Pancreas (tissue), 10 donors: ENCODE results near the gene MRGPRF. TPM values are rescaled to one million over a fixed set of nuclear protein-coding genes. Genes with fewer than 3 reads are reported as not detected.
"Not testable (repeated sequence)": the region's sequence is repeated elsewhere in the genome, so short reads cannot be mapped to it uniquely, and the experiment has no call there.

Source experiments
- ATAC-seq, 4 donors: fragments of 200-7000 bp; cut with Tn5 transposase; one replicate each; pipeline versions ENCODE4 v1.8.0 to v1.9.1; 2020; ENCODE audit warnings: mild to moderate bottlenecking in 4 of 4, moderate library complexity in 4 of 4
- DNase-seq, 6 donors: peaks; one replicate each; pipeline ENCODE4 v3.0.0-alpha.2; 2020
- FAIRE-seq: peaks from 2 replicates; lab custom pipeline; 2012; peaks lifted over from hg19 to GRCh38; lab: Jason Lieb, UNC
- H3K27ac ChIP-seq, 4 donors: fragments of 200-600 bp; sonication (generic); 1 replicate in 3 of 4; 2 replicates in 1 of 4; pipeline versions ENCODE4 v1.5.0 to v1.8.0; 2020
- H3K27me3 ChIP-seq, 4 donors: fragments of 200-600 bp; one replicate each; pipeline ENCODE4 v1.8.0; 2021
- H3K36me3 ChIP-seq, 3 donors: fragments of 200-600 bp; sonication (generic) in 1 of 3; one replicate each; pipeline versions ENCODE4 v1.5.0 to v1.8.0; 2020 to 2021
- H3K4me1 ChIP-seq, 3 donors: fragments of 200-600 bp; one replicate each; pipeline ENCODE4 v1.8.0; 2021
- H3K4me3 ChIP-seq, 4 donors: fragments of 200-600 bp; sonication (generic) in 2 of 4; one replicate each; pipeline versions ENCODE4 v1.5.0 to v1.8.0; 2020 to 2021
- H3K9me3 ChIP-seq, 4 donors: fragments of 200-600 bp; one replicate each; pipeline ENCODE4 v1.8.0; 2021
- WGBS, 2 donors: extraction: QIAGEN DNeasy Blood & Tissue Kit; methylation state at CpG; one replicate each; pipeline ENCODE4 v1.1.7; 2013; 5-methylcytosine and 5-hydroxymethylcytosine counted together
- intact Hi-C, 3 donors: fragments of 100-400 bp; cut with DNase I; formaldehyde crosslinking; loops; one replicate each; pipeline versions ENCODE4 v1.11.1 to v1.14.2; 2022
- polyA plus RNA-seq, 2 donors: library from polyadenylated mRNA; stranded (reverse); fragments of 200-250 nt; gene quantifications; one replicate each; pipeline ENCODE4 v1.2.3, GENCODE V29; 2013
- total RNA-seq, 6 donors: library from RNA; stranded (reverse); fragmentation: NEBNext Ultra II Directional in 4 of 6; extraction: Animal tissue kit (Norgen Biotek cat#: 25700) in 4 of 6; gene quantifications; one replicate each; pipeline versions ENCODE4 v1.2.1 to v1.2.4, GENCODE V29; 2021 to 2023
- TF ChIP-seq, protein P1 (sequence below), 4 donors: fragments of 200-600 bp; sonication (generic) in 3 of 4; IDR thresholded peaks; one replicate each; pipeline versions ENCODE4 v1.5.0 to v1.8.0; 2021; ENCODE audit warnings: antibody characterized with exemption in 4 of 4
- donor health status: healthy with polysubstance abuse.
- donor health status: DM: no; HTN: no; CAD: no; lungs with moderate emphysema.
- donor health status: DM: no; HTN: no; CAD: no.
- donor health status: control.
- donor health status: control.
- donor health status: Bipolar disorder and iron deficiency.
- donor health status: DM: yes; HTN: yes; CAD: no.
- donor health status: DM: no; HTN: no; CAD: no.
- donor health status: DM: no; HTN: no; CAD: no.
- donor health status: DM: yes; HTN: yes; CAD: no.

Gene MRGPRF
- total and polyA plus RNA-seq, 8 donors = 0.37 to 4.2 (median 1.6) TPM

DNA sequence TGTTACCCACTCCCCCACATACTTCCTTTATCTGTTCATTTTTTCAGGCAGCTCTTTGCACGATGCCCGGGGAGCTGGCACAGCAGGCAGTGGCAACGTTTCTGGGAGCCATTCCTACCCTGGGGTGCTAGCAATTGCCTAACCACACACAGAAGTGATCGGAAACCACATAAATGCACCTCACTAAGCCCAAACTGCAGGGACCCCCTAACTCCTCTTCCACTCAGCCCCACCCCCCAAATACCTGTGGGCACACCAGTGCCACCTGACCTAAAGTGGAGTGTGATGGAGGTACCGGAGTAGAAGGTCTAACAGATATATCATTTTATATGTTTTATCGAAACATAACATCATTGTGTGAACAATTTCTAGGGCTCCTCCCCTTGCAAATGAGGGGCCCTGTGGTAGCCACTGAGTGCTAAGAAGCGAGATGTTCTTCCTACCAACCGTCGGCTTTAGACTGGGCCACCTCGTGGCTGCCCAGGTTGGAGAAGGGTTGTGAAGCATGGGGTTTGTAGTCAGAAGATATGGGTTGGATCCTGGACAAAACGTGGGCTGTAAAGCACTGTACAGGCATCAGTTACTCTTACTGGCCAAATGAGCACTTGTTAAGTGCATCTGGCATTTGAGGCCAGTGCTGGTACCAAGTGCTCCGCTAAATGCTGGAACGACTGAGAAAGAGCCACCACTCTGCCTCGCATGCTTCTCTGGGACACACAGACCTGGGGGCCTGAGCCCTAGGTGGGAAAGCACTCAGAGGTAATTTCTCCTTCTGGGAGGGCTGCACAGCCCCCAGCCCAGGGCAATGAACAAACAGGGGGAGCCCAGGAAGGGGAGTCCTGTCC lies 35.0 kb downstream of the MRGPRF start:
- DNase-seq (peak in 2 of 6 donors; percentile 4 to 28), ATAC-seq (no peak), FAIRE-seq (no peak)
- 54 to 65% methylated on average over 14 of the region's 14 CpGs for WGBS, 2 donors
- H3K27ac ChIP-seq = no peak overlapping the region
- H3K4me1 ChIP-seq = no peaks in the 10 kb centered on the region
- TF ChIP-seq, protein P1, sequence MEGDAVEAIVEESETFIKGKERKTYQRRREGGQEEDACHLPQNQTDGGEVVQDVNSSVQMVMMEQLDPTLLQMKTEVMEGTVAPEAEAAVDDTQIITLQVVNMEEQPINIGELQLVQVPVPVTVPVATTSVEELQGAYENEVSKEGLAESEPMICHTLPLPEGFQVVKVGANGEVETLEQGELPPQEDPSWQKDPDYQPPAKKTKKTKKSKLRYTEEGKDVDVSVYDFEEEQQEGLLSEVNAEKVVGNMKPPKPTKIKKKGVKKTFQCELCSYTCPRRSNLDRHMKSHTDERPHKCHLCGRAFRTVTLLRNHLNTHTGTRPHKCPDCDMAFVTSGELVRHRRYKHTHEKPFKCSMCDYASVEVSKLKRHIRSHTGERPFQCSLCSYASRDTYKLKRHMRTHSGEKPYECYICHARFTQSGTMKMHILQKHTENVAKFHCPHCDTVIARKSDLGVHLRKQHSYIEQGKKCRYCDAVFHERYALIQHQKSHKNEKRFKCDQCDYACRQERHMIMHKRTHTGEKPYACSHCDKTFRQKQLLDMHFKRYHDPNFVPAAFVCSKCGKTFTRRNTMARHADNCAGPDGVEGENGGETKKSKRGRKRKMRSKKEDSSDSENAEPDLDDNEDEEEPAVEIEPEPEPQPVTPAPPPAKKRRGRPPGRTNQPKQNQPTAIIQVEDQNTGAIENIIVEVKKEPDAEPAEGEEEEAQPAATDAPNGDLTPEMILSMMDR (IDR thresholded peaks at IDR 0.05) = no peak
- H3K4me3 ChIP-seq = no peak overlapping the region
- no peaks in the 10 kb centered on the region for H3K36me3 ChIP-seq
- intact Hi-C loops = no loop called here
- no peaks in the 10 kb centered on the region for H3K9me3 ChIP-seq
- no peaks in the 10 kb centered on the region for H3K27me3 ChIP-seq

- WGBS, 2 donors = 55 to 61% methylated on average over 4 of the region's 4 CpGs
These were observed 36.5 kb downstream of the MRGPRF start for GRCh38 chr11:68976563-68976962.

DNA sequence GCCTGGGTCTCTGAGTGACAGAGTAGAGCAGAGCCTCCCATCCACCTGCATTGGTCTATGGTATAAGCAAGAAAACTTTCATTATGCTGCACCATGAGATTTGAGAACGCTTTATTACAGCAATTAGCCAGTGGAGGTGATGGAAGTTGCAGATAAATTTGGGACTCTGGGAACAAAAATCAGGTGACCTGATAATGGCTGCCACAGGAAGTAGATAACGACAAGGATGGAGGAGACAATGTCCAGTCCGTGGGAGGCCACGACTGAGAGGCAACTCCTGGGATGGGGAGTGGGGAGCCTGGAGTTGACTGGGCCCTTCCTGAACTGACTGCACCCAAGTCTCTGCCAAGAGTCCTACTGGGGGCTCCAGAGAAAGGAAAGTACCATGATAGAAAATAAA lies 37.0 kb downstream of the MRGPRF start:
- Histone ChIP-seq H3K4me1 (no peaks in the 10 kb centered on the region), H3K27ac (no peak overlapping the region), H3K9me3 (no peaks in the 10 kb centered on the region), H3K27me3 (no peaks in the 10 kb centered on the region), H3K36me3 (no peaks in the 10 kb centered on the region), H3K4me3 (no peak overlapping the region)
- ATAC-seq = no peak
- DNase-seq = peak in 2 of 6 donors; percentile 2 to 6
- WGBS, 2 donors = 41 to 47% methylated on average over 4 of the region's 4 CpGs
- intact Hi-C loops = no loop called here
- TF ChIP-seq, protein P1 (IDR thresholded peaks at IDR 0.05) = no peak
- FAIRE-seq = no peak

More at GRCh38 chr11:68976563-68976962, 36.5 kb downstream of the MRGPRF start:
- no peak for ATAC-seq
- TF ChIP-seq, protein P1 (IDR thresholded peaks at IDR 0.05) = no peak
- H3K27ac ChIP-seq = no peak overlapping the region
- H3K4me1 ChIP-seq = no peaks in the 10 kb centered on the region
- FAIRE-seq = no peak
- DNase-seq = peak in 1 of 6 donors; percentile 3
- no peak overlapping the region for H3K4me3 ChIP-seq
- no peaks in the 10 kb centered on the region for H3K27me3 ChIP-seq
- intact Hi-C loops = no loop called here
- no peaks in the 10 kb centered on the region for H3K36me3 ChIP-seq
- no peaks in the 10 kb centered on the region for H3K9me3 ChIP-seq

DNA sequence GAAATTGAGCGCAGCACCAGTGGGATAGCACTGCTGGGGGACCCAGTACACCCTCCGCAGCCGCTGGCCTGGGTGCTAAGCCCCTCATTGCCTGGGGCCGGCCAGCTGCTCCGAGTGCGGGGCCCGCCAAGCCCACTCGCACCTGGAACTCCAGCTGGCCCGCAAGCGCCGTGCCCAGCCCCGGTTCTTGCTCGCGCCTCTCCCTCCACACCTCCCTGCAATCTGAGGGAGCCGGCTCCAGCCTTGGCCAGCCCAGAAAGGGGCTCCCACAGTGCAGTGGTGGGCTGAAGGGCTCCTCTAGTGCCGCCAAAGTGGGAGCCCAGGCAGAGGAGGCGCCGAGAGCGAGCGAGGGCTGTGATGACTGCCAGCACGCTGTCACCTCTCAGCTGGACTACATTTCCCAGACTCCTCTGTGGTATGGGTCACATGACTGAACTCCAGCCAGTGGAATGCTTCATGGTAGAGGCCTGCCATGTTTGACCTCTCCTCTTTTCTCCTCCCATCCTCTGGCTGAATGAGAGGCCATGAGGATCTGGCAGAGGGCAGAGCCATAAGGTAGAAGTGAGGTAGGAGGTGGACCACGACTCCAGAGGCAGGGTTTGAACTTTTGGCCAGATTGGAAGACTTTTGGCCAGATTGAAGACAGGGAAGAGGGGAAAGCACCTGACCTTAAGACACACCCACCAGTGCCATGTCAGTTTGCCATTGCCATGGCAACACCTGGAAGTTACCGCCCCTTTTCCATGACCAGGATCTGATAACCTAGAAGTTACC lies 38.4 kb downstream of the MRGPRF start:
- ATAC-seq = peak in 1 of 4 donors; percentile 26

GRCh38 chr11:68973706-68974105 lies 39.3 kb downstream of the MRGPRF start:
- peak in 2 of 6 donors; percentile 3 to 6 for DNase-seq
- H3K9me3 ChIP-seq, intact Hi-C loops, H3K4me1 ChIP-seq, H3K36me3 ChIP-seq, H3K27me3 ChIP-seq, H3K4me3 ChIP-seq, FAIRE-seq, H3K27ac ChIP-seq, ATAC-seq: not testable (repeated sequence)
- 79 to 91% methylated on average over 12 of the region's 12 CpGs for WGBS, 2 donors

More for the DNA sequence above, 38.4 kb downstream of the MRGPRF start:
- H3K36me3 ChIP-seq = no peaks in the 10 kb centered on the region
- peak in 2 of 6 donors; percentile 5 to 44 for DNase-seq
- TF ChIP-seq, protein P1 (IDR thresholded peaks at IDR 0.05) = no peak
- no peaks in the 10 kb centered on the region for H3K4me1 ChIP-seq
- WGBS, 2 donors = 84 to 92% methylated on average over 23 of the region's 23 CpGs
- H3K9me3 ChIP-seq = no peaks in the 10 kb centered on the region
- no peak overlapping the region for H3K27ac ChIP-seq
- H3K4me3 ChIP-seq = no peak overlapping the region
- no peaks in the 10 kb centered on the region for H3K27me3 ChIP-seq
- intact Hi-C loops = no loop called here
- no peak for FAIRE-seq
